NCI-H146 (cell line): Measurements from ENCODE around the gene STAB1.
"Not testable (repeated sequence)": the region's sequence is repeated elsewhere in the genome, so short reads cannot be mapped to it uniquely, and the experiment has no call there.

ENCODE experiments used
- DNase-seq: peaks from one replicate; lab custom pipeline; 2025; lab: John Stamatoyannopoulos, UW

Gene STAB1

GRCh38 chr3:52524752-52525679 lies 29.9 kb downstream of the STAB1 start:
- DNase-seq = no peak

DNA sequence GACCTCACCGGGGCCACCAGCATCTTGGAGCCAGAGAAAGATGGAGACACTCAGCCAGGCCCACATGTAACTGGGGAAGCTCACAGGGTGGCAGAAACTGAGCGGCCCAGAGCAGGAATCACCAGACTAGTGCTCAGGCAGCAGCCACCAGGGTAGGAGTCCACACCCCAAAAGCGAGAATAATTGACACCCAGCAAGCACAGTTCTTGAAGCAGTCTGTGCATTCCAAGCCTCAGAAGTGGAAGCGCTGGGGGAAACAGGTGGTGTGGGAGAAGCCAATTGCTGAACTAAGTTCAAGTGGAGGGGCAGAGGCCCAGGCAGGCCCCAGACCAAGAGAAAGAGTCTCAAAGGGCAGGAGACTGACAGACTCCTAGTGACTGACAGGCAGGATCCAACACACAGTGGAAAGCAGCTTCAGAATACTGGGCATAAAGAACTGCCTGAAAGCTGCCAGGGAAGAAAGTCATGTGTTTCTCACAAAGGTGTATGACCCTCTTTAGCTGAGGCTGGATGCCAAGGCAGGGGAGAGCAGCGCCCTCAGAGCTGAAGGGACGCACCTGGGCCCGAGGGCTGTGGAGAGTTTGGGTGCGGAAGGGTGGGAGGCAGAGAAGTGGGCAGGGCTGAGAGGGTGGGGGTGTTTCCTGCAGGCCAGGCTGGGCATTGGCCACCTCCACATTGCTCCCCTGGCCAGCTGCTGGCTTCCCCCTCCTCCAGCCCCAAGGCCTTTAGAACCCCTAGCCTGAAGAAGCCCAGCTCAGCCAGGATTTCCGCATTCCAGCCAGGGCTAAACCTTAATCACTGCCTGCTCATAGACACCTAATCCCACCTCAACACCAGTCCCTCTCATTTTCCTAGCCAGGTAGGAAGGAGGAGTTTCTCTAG lies 30.8 kb downstream of the STAB1 start:
- no peak for DNase-seq

DNA sequence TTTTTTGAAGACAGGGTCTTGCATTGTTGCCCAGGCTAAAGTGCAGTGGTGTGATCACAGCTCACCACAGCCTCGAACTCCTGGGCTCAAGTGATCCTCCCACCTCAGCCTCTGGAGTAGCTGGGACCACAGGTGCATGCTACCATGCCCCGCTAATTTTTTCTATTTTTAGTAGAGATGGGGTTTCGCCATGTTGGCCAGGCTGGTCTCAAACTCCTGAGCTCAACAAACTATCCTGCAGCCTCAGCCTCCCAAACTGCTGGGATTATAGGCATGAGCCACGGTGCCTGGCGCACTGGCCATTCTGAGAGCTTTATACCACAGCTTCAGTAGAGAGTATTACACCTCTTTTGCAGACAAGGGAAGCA lies 31.5 kb downstream of the STAB1 start:
- not testable (repeated sequence) for DNase-seq

DNA sequence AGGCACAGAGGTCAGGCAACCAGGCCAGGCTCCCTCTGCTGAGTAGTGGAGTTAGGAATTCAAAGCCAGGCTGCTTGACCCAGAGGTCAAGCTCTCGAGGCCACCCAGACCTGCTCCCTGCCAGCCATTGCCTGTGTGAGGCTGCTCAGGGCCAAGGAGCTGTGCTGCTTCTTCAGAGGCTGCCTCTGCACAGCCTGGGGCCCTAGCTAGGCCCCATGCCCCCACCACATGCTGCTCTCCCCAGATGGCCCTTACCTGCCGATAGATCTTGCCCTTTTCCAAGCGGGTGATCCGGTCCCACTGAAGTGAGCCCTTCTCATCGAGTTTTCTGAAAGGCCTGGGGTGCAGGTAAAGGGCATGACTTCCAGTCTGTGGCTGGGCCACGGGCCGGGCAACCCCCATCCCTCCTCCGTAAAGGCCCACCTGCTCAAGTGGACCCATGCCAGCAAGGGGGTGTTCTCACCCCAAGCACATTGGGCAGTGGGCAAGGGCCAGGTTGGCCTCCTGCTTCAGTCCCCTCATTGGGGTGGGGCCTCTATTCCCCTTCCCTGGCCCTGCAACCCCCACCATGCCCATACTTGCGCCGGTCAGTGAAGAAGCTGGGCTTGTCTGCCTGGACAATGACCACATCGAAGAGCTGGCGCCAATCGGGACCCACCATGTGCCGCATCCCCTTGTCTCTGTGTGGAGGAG lies 32.0 kb downstream of the STAB1 start:
- no peak for DNase-seq

DNA sequence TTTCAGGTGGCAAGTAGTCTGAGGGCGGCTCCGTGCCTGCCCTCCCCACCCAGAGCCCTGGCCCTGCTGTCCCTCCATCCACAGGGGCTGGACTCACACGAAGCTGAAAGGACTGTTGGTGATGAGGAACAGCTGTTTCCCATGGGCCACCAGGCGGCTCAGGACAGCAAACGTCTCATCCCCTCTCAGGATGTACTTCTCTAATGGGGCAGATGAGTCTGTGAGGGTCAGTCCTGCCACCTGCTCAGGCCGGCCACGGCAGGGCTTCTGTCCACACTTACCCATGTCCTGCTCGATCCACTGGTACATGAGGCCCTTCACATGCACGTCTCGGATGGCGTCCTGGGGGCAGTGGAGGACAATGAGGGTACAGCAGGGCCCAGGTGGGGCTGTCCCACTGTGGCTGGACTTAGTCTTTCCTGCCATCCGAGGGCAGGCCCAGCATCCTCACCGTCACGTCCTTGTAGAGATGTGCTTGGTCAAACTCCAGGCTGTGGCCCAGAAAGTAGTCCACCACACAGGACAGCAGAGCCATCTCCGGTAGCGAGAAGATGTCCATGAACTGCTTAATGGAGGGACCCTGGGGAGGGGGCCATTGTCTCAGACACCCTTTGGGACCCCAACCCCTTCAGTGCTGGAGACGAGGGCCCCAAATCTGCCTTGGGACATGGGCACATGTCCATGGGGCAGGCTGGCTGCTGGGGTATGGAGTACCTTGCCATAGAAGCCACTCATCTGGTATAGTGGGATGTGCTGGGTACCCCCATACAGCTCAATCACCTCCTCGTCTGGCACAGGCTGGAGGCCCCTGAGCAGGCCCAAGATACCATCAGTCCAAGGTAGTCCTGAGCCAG lies 32.8 kb downstream of the STAB1 start:
- DNase-seq = no peak

GRCh38 chr3:52528586-52529375 lies 33.6 kb downstream of the STAB1 start:
- DNase-seq = no peak

DNA sequence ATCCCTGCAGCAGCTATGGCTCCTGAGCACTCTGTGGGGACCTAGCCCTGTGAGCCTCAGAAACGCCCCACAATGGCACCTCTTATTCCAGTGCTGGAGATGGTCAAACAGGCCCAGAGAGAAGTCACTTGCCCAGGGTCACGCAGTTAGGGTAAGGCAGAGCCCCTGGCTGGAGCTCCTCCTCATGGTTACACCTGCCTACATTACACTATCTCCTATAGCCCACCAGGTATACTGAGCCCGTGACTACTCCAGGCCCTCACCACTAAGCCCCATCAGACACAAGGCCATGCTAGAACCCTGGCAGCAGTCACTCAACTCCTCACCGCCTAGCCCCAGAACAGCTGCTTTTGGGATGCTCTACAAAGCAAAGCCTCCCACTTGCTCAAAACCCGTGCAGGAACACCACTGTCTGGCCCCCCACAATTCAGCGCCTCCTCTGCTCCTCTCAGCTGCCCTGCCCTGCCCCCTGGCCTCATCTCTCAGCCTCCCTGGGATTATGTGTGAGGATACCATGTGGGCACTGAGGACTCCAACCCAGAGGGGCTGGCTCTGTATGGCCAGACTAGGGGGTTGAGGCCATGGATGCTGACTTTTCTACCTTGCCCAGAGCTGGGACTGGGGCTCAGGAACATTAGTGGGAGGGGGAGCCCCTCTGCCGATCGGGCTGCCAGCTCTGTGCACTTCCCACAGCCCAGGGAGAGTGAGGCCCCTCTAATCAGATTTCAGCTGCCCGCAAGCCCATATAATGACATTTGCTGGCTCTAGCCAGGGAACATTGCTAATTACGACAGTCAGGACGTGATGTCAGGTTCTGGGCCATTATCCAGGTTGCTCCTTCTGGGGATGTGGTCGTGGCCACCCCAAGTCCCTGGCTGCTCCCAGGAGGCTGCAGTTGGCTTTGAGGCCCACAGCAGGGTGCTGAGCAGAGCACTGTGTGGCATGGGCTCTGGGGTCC lies 34.5 kb downstream of the STAB1 start:
- DNase-seq = no peak

- DNase-seq = no peak
Observed at GRCh38 chr3:52530918-52531826, 36.0 kb downstream of the STAB1 start.

DNA sequence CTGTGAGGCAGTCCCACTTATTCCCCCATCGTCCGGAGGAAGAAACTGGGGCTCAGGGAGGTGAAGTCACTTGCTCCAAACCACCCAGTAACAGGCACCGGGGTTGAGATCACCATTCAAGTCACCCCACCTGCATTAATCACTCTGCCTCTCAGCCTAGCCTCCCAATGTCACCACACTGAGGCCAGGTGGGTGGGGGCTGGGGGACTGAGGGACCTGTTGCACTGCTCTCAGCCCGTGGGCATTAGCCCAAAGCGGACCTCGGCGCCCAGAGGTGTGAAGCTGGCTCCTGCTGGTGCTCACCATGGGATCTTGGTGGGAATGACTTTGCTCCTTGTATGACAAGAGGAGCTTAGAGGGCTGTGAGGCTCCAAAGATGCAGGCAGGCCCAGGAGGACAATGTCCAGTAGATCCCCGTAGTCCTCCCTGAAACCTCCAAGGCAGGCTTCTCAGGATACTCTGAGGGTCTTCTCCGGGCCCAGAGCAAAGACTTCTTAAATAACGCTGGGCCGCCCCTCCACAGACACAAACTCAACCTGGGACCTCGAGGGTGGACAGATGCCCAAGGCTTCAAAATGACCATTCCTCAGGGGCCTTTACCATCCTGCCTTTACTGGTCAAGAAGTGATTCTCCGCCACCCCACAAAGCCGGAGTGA lies 36.9 kb downstream of the STAB1 start:
- DNase-seq = no peak

DNA sequence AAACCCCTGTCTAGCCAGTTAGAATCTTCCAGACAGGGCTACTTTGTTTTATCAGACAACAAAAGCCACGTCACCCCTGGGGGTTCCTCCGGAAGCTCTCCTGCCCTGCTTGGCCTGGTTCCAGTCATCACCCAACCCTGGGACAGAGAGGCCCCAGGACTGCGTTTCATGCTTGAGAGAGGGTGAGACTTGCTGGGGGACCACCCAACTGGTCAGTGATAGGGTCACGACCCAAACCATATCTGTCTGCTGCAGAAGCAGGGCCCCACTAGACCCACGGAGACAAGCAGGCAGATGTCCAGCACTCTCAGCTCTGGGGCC lies 37.3 kb downstream of the STAB1 start:
- DNase-seq = peak; percentile 24

DNA sequence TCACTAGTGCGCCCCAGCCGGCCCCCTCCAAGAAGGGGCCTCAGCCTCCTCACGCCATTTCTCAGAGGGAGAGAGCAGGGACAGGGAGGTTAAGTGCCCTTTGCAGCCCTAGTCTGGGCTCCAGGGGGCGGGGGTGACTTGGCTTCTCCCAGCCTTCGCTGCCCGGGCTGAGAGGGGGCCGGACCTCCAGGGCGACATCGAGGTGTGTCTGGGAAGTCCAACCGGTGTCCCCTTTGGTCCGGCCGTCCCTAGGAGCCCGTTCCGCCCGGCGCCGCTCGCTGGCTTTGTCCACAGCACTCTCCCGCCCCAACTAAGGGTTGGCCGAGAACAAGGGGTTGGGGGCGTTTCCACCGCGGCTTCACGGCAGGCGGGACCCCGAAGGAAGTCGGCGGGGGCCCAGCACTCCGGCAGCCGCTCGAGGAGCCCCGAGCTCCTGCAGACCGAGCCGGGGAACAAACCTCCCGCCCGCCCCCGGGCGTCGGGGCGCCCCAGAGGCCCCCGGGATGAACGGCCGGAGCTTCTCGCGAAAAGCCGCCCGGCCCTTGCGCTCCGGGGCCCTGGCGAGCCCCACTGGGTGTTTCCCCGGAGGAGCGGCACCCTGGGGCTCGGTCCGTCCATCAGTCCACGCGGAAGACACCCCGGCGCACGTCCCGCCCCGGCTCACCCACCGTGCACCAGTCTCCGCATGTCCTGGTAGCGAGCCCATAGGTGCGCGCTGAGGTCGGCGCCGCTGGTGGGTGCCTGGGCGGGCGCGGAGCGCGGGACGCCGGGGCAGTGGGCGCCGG lies 37.9 kb downstream of the STAB1 start:
- peak; percentile 38 for DNase-seq

DNA sequence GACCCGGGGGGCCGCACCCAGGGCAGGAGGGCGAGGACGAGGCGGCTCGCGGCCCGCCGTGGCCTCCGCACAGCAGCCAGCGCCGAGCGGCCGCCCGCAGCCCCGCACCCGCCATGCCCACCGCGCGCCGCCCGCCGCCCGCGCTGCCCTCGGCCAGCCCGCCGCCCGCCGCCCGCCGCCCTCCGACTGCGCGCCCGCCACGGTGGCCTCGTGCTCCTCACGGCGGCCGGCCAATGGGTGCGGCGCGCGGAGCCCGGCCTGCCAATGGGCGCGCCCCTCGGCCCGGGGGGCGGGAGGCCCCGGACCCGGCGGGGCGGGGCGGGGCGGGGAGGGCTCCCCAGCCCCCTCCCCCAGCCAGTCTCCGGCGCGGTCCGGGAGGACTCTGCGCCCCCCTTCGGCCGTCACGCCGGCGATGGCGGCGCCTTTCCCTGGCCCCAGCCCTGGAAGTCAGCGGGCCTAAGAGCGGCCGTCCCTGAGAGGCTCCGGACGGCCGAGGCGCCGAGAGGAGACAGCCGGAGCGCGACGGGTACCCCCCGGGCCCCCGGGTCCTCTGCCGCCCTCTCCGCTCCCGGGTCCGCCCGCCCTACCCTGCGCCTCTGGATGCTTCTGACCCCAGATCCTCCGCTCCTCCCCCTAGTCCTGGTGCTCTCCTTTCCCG lies 38.6 kb downstream of the STAB1 start, which contains the start of gene NT5DC2:
Gene NT5DC2 (minus strand): TSS at position 235 of the 658 bp plus-strand sequence. CDS start 120 bp downstream, at position 115.
- peak; percentile 78 for DNase-seq

GRCh38 chr3:52534281-52535183 lies 39.4 kb downstream of the STAB1 start:
- no peak for DNase-seq

DNA sequence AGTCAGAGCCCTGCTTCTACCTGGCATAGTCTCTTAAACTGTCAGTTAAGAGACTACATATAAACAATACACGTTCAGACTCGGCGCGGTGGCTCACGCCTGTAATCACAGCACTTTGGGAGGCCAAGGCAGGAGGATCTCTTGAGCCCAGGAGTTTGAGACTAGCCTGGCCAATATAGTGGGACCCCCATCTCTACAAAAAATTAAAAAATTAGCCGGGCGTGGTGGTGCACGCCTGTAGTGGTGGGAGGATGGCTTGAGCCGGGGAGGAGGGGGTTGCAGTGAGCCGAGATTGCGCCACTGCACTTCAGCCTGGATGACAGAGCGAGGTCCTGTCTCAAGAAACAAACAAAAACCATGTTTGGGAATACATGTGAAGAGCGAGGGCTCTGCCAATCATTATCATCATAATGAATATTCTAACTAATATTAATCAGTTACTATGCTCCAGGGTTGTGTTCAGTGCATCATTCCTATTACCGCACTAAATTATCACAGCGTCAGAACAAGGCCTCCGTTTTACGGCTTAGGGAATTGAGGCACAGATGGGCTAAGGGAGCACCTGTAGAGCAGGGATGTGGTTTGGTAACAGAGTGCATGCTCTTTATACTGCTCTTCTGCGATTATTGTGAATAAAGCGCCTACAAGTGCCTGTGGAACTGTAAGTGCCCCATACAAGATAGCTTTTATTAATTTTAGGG lies 40.4 kb downstream of the STAB1 start:
- no peak for DNase-seq

DNA sequence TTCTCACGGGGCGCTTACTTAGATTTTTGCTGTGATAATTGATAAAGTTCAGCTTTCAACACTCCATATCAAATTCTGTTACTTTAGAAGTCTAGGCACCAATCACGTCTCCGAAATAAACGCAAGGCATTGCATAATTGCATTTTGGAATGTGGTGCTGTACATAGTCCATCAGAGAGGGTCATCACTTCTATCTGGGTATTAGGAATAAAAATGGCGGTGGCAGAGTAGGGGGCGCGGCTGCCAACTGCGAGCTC lies 40.9 kb downstream of the STAB1 start:
- no peak for DNase-seq
